B cell (primary cell): ENCODE results near the gene C19orf33.

Experiments used
- CTCF ChIP-seq: fragments of 200-600 bp; IDR thresholded peaks from one replicate; pipeline ENCODE4 v1.8.0; 2022; ENCODE audit warnings: antibody characterized with exemption, mild to moderate bottlenecking
- EZH2 ChIP-seq: IDR thresholded peaks from 2 replicates; pipeline ENCODE4 v1.6.1; 2012; ENCODE audit warnings: borderline replicate concordance, low read depth, mild to moderate bottlenecking, moderate library complexity, low read length; ENCODE audit not compliant: insufficient read depth, poor library complexity, severe bottlenecking

GRCh38 chr19:38340927-38341326, 36.9 kb downstream of the C19orf33 start:
- TF ChIP-seq CTCF (no peak), EZH2 (no peak)
